ENCODE results near the gene SLC23A2. TPM values are rescaled to one million over a fixed set of nuclear protein-coding genes. Genes with fewer than 3 reads are reported as not detected.

The SLC23A2 gene
- total RNA-seq, 4 donors from 2014 or later: 4.6 to 15.2 (median 7.9) TPM

DNA sequence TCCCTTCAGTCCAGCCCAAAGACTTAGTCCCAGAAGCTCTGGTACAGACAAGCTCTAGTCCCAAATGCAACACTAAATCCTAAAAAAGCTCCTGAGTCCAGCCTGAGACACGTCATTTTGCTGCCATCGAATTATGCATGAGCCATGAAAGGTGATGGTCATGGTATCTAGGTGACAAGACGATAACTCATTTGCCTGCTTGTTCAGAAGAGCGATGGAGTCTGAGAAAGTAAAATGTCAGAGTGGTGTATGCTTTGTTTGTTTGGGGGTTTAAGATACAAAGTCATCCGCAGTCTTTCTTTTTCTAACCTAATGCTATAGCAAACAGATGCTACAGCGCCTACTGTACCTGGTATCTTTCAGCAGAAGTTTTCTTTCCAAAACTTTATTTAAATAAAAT is 54.7 kb downstream of the SLC23A2 start:
- DNase-seq (ENCODE audit: low spot score in 2 of 2): no peak
- H3K4me3 ChIP-seq (ENCODE audit: low read depth, poor library complexity, severe bottlenecking): no peak overlapping the region
- TF ChIP-seq, protein P1, sequence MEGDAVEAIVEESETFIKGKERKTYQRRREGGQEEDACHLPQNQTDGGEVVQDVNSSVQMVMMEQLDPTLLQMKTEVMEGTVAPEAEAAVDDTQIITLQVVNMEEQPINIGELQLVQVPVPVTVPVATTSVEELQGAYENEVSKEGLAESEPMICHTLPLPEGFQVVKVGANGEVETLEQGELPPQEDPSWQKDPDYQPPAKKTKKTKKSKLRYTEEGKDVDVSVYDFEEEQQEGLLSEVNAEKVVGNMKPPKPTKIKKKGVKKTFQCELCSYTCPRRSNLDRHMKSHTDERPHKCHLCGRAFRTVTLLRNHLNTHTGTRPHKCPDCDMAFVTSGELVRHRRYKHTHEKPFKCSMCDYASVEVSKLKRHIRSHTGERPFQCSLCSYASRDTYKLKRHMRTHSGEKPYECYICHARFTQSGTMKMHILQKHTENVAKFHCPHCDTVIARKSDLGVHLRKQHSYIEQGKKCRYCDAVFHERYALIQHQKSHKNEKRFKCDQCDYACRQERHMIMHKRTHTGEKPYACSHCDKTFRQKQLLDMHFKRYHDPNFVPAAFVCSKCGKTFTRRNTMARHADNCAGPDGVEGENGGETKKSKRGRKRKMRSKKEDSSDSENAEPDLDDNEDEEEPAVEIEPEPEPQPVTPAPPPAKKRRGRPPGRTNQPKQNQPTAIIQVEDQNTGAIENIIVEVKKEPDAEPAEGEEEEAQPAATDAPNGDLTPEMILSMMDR (IDR thresholded peaks at IDR 0.05): no peak
- TF ChIP-seq POLR2A (IDR thresholded peaks at IDR 0.05): no peak
- 92 to 93% methylated on average over 6 of the region's 6 CpGs for WGBS, 2 donors
- intact Hi-C loops (cut with DNase I; ENCODE audit: low total_unique reads): no loop called here

DNA sequence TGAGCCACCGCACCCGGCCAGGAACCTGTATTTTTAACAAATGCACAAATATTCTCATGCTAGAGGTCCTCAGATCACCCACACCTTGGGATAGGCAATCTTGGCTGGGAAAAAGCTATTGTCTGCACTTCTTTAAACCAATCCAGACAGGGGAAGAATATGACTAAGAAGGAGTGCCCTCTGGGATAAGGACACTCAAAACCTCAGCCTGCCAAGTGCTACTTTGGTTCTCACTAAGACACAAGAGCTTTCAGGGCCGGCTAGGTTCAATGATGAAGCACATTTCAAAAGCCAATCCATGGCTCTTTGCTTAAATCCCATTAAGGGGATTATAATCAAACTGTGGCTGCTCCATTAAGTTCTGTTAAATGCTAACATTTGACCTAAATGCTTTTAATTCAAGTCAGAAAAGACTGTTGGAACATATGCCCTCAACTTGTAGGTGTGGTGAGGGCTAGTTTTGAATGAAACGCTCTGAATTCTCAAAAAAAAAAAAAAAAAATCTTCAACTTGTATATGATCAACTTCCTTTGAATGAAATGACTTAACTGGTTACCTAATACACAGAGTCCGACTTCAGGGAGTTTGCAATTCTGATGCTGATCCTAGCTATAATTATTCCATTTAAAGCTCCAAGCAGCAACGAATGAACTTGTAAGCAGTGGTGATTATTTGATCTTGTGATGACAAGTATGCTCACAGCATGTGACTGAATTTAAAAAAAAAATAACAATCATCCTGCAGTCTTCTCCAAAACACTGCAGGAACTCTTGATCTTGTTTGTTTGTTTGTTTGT is 56.6 kb downstream of the SLC23A2 start:
- intact Hi-C loops (cut with DNase I; ENCODE audit: low total_unique reads): no loop called here
- 66 to 67% methylated on average over 6 of the region's 6 CpGs for WGBS, 2 donors
- no peak overlapping the region for H3K4me3 ChIP-seq (ENCODE audit: low read depth, poor library complexity, severe bottlenecking)
- no peak for DNase-seq (ENCODE audit: low spot score in 2 of 2)
- TF ChIP-seq POLR2A (IDR thresholded peaks at IDR 0.05): no peak
- TF ChIP-seq, protein P1 (IDR thresholded peaks at IDR 0.05): no peak

DNA sequence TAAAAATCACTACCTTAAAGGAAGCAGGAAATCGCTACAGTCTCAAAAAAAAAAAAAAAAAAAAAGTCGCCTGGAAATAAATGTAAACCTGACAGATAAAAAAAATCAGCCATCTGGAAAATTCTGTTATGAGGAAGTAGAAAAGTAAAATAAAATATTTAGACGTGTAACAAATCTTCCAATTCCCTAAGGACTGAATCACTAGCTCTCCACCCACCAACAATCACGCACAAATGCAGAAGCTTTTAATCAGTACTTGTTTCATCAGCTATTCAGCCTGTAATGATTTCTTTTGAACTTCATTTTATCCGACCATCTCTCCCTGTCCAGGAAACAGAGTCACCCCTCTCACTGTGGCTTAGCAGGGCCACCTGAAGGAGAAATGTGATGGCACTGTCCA is 59.0 kb downstream of the SLC23A2 start:
- DNase-seq (ENCODE audit: low spot score in 2 of 2): no peak
- TF ChIP-seq POLR2A (IDR thresholded peaks at IDR 0.05): no peak
- H3K4me3 ChIP-seq (ENCODE audit: low read depth, poor library complexity, severe bottlenecking): no peak overlapping the region
- intact Hi-C loops (cut with DNase I; ENCODE audit: low total_unique reads): no loop called here
- WGBS, 2 donors: 38 to 50% methylated on average over 5 of the region's 5 CpGs

- DNase-seq (ENCODE audit: low spot score in 2 of 2): no peak
- no peak overlapping the region for H3K4me3 ChIP-seq (ENCODE audit: low read depth, poor library complexity, severe bottlenecking)
- TF ChIP-seq, protein P1 (IDR thresholded peaks at IDR 0.05): no peak
- no peak for TF ChIP-seq POLR2A (IDR thresholded peaks at IDR 0.05)
- WGBS, 2 donors: 74 to 83% methylated on average over 5 of the region's 5 CpGs
- intact Hi-C loops (cut with DNase I; ENCODE audit: low total_unique reads): no loop called here
These were observed 63.6 kb downstream of the SLC23A2 start for GRCh38 chr20:4937407-4938319.

DNA sequence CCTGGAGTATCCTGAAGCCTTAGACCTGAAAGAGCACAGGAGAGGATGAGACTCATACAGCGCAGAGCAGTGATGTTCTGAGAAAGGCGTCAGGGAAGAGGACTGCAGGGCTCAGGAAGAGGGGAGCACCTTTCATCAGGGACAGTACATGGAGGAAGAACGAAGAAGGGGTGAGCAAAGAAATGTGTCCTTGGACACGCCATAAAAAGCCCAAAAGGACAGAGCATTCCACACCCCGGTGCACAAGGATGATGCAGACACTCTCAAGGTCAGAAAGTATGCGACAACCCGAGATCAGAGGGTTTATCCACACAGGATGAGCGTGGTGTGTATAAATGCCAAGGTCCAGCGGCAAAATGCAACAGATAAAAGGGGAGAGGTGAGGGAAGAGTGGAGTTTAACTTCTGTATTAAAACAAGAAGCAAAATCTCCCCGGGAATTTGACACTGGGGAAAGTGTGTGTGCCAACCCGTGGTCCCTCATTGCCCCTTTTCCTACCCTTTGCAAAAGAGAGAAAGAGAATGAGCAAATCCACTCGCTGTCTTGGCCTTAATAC is 64.4 kb downstream of the SLC23A2 start:
- no peak overlapping the region for H3K4me3 ChIP-seq (ENCODE audit: low read depth, poor library complexity, severe bottlenecking)
- DNase-seq (ENCODE audit: low spot score in 2 of 2): no peak
- 91 to 92% methylated on average over 12 of the region's 12 CpGs for WGBS, 2 donors
- intact Hi-C loops (cut with DNase I; ENCODE audit: low total_unique reads): no loop called here
- no peak for TF ChIP-seq POLR2A (IDR thresholded peaks at IDR 0.05)
- TF ChIP-seq, protein P1 (IDR thresholded peaks at IDR 0.05): no peak

DNA sequence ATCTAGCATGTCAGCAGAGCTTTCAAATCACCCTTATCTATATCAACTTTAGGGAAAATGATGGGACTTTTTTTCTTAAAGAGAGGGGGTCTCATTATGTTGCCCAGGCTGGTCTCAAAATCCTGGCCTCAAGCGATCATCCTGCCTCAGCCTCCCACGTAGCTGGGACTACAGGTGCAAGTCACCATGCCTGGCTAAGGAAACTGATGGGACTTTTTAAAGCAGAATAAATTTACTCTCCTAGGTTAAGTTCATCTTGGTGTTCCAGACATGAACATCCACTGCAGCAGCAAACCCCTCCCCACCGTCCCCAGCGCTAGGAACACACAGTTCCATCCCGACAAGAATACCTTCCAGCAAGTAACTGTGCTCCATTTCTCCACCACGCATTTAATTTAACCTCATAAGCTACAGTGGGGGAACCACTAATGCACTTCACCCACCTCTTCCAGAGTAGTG is 64.9 kb downstream of the SLC23A2 start:
- intact Hi-C loops (cut with DNase I; ENCODE audit: low total_unique reads): no loop called here
- WGBS, 2 donors: 92% methylated on average over 6 of the region's 6 CpGs
- no peak for DNase-seq (ENCODE audit: low spot score in 2 of 2)
- TF ChIP-seq POLR2A (IDR thresholded peaks at IDR 0.05): no peak
- TF ChIP-seq, protein P1 (IDR thresholded peaks at IDR 0.05): no peak
- H3K4me3 ChIP-seq (ENCODE audit: low read depth, poor library complexity, severe bottlenecking): no peak overlapping the region
